Type B pancreatic cell (in vitro differentiated cells): ENCODE data around the gene NAT9. TPM values are rescaled to one million over a fixed set of nuclear protein-coding genes. Genes with fewer than 3 reads are reported as not detected.

Experiments
- DNase-seq: peaks from one replicate; pipeline ENCODE4 v3.0.0; 2021; ENCODE audit warnings: mixed read lengths; ENCODE audit not compliant: unreplicated experiment; ENCODE audit errors: extremely low spot score
- H3K27ac Mint-ChIP-seq: 2 replicates; pipeline ENCODE4 v1.8.0; 2021; ENCODE audit warnings: mild to moderate bottlenecking, mixed read lengths
- H3K27me3 Mint-ChIP-seq: 2 replicates; pipeline ENCODE4 v1.8.0; 2021; ENCODE audit warnings: mixed read lengths
- H3K36me3 Mint-ChIP-seq: 2 replicates; pipeline ENCODE4 v1.8.0; 2021; ENCODE audit warnings: mixed read lengths
- H3K4me1 Mint-ChIP-seq: one replicate; pipeline ENCODE4 v1.8.0; 2021; ENCODE audit warnings: mixed read lengths; ENCODE audit not compliant: unreplicated experiment
- H3K4me3 Mint-ChIP-seq: 2 replicates; pipeline ENCODE4 v1.8.0; 2021; ENCODE audit warnings: mild to moderate bottlenecking, mixed read lengths
- H3K9me3 Mint-ChIP-seq: 2 replicates; pipeline ENCODE4 v1.8.0; 2021; ENCODE audit warnings: mixed read lengths
- CTCF ChIP-seq: fragments of 200-600 bp; sonication (generic); conservative IDR thresholded peaks from 2 replicates; pipeline ENCODE4 v1.5.0; 2021; ENCODE audit warnings: antibody characterized with exemption, mild to moderate bottlenecking
- total RNA-seq: library from RNA; stranded (reverse); gene quantifications from 2 replicates; pipeline ENCODE4 v1.2.1, GENCODE V29; 2021; ENCODE audit warnings: low replicate concordance

The NAT9 gene
- total RNA-seq, 1 donor from 2014 or later, result 67.2 TPM

- TF ChIP-seq CTCF, result no peak
- Mint-ChIP-seq H3K4me3 (peak overlapping the region; percentile 98), H3K27me3 (no peaks in the 10 kb centered on the region), H3K27ac (peak overlapping the region; percentile 53), H3K36me3 (peaks cover 14% of the 10 kb centered on the region), H3K9me3 (no peaks in the 10 kb centered on the region), H3K4me1 (peaks cover 22% of the 10 kb centered on the region)
- DNase-seq, result no peak
Observed at GRCh38 chr17:74776990-74777389, 845 bp upstream of the NAT9 start.

GRCh38 chr17:74775409-74776043, 619 bp downstream of the NAT9 start:
- Mint-ChIP-seq H3K36me3 (peaks cover 14% of the 10 kb centered on the region), H3K9me3 (no peaks in the 10 kb centered on the region), H3K27me3 (no peaks in the 10 kb centered on the region), H3K4me3 (peak overlapping the region; percentile 98), H3K27ac (peak overlapping the region; percentile 88), H3K4me1 (peaks cover 26% of the 10 kb centered on the region)
- no peak for TF ChIP-seq CTCF
- DNase-seq, result no peak

- Mint-ChIP-seq H3K27ac (peak overlapping the region; percentile 85), H3K27me3 (no peaks in the 10 kb centered on the region), H3K4me1 (peaks cover 32% of the 10 kb centered on the region), H3K36me3 (peaks cover 14% of the 10 kb centered on the region), H3K4me3 (peak overlapping the region; percentile 84), H3K9me3 (no peaks in the 10 kb centered on the region)
- DNase-seq, result no peak
- no peak for TF ChIP-seq CTCF
Observed at GRCh38 chr17:74773871-74774286, 2.3 kb downstream of the NAT9 start.

GRCh38 chr17:74773414-74773813, 2.7 kb downstream of the NAT9 start:
- Mint-ChIP-seq H3K27me3 (no peaks in the 10 kb centered on the region), H3K27ac (no peak overlapping the region), H3K9me3 (no peaks in the 10 kb centered on the region), H3K4me3 (peak overlapping the region; percentile 84), H3K4me1 (peaks cover 36% of the 10 kb centered on the region), H3K36me3 (peaks cover 14% of the 10 kb centered on the region)
- DNase-seq, result no peak
- TF ChIP-seq CTCF, result no peak

- H3K27ac Mint-ChIP-seq, result no peak overlapping the region
- H3K36me3 Mint-ChIP-seq, result peaks cover 14% of the 10 kb centered on the region
Observed at GRCh38 chr17:74772053-74772452, 4.1 kb downstream of the NAT9 start.

More at GRCh38 chr17:74772053-74772452, 4.1 kb downstream of the NAT9 start:
- TF ChIP-seq CTCF, result no peak
- no peak for DNase-seq
- H3K4me3 Mint-ChIP-seq, result no peak overlapping the region
- H3K9me3 Mint-ChIP-seq, result no peaks in the 10 kb centered on the region
- peaks cover 28% of the 10 kb centered on the region for H3K4me1 Mint-ChIP-seq
- H3K27me3 Mint-ChIP-seq, result no peaks in the 10 kb centered on the region
